Adrenal gland (tissue), 5 donors: ENCODE results near the gene POU2F3.

Source experiments
- CTCF ChIP-seq, 6 experiments: fragments of 450-650 bp in 4 of 6; fragments of 200-600 bp in 2 of 6; sonication (generic) in 1 of 6; IDR thresholded peaks; 1 replicate in 5 of 6; 2 replicates in 1 of 6; pipeline versions ENCODE4 v1.5.1 to v1.8.0; 2016 to 2021; ENCODE audit warnings: antibody characterized with exemption in 6 of 6, mild to moderate bottlenecking in 2 of 6, moderate library complexity in 1 of 6
- POLR2A ChIP-seq, 2 donors: fragments of 450-650 bp; IDR thresholded peaks; one replicate each; pipeline ENCODE4 v1.6.1; 2017; ENCODE audit warnings: antibody characterized with exemption in 2 of 2, mild to moderate bottlenecking in 2 of 2, moderate library complexity in 1 of 2
- donor health status: DM: no; HTN: no; CAD: no.

GRCh38 chr11:120303004-120303637 lies 63.2 kb downstream of the POU2F3 start:
- TF ChIP-seq CTCF (IDR thresholded peaks at IDR 0.05), result peak; percentile 72 to 90 (median 90)
- no peak for TF ChIP-seq POLR2A (IDR thresholded peaks at IDR 0.05)
